WTC11 (cell line): Measurements from ENCODE around the gene HSP90AB1. TPM values are rescaled to one million over a fixed set of nuclear protein-coding genes. Genes with fewer than 3 reads are reported as not detected.
"Not testable (repeated sequence)": the region's sequence is repeated elsewhere in the genome, so short reads cannot be mapped to it uniquely, and the experiment has no call there.

Experiments
- ATAC-seq: fragments of 200-7000 bp; cut with Tn5 transposase; 2 replicates; pipeline ENCODE4 v1.10.0; 2021; ENCODE audit warnings: mild to moderate bottlenecking, moderate library complexity
- CTCF ChIA-PET: fragments of 300-600 bp; sonication (Branson Sonifier 250); formaldehyde crosslinking; loops from one replicate; lab custom pipeline; 2021; ENCODE audit warnings: antibody characterized with exemption; lab: Charles Lee
- POLR2A ChIA-PET: fragments of 350-600 bp; sonication (Branson Sonifier 250); formaldehyde crosslinking; loops from one replicate; lab custom pipeline; 2021; ENCODE audit warnings: antibody characterized with exemption; lab: Charles Lee
- DNase-seq: peaks from one replicate; pipeline ENCODE4 v3.0.0; 2021; ENCODE audit warnings: low spot score
- H3K27ac Mint-ChIP-seq: 2 replicates; pipeline ENCODE4 v1.8.0; 2021; ENCODE audit warnings: mixed read lengths
- H3K27me3 Mint-ChIP-seq: 2 replicates; pipeline ENCODE4 v1.8.0; 2021; ENCODE audit warnings: low read depth, mild to moderate bottlenecking, moderate library complexity, mixed read lengths
- H3K36me3 Mint-ChIP-seq: 2 replicates; pipeline ENCODE4 v1.8.0; 2021; ENCODE audit warnings: mixed read lengths
- H3K4me1 Mint-ChIP-seq: 2 replicates; pipeline ENCODE4 v1.8.0; 2022; ENCODE audit warnings: mixed read lengths
- H3K4me3 Mint-ChIP-seq: 2 replicates; pipeline ENCODE4 v1.8.0; 2021; ENCODE audit warnings: mild to moderate bottlenecking, moderate library complexity, mixed read lengths
- H3K9me3 Mint-ChIP-seq: 2 replicates; pipeline ENCODE4 v1.8.0; 2021; ENCODE audit warnings: mixed read lengths
- EMX1 ChIP-seq: fragments of 250-450 bp; sonication (Bioruptor Pico); IDR thresholded peaks from 2 replicates; pipeline ENCODE4 v1.8.0; 2021; ENCODE audit warnings: mild to moderate bottlenecking
- FOXJ3 ChIP-seq: sonication (generic); formaldehyde crosslinking; IDR thresholded peaks from 2 replicates; pipeline ENCODE4 v1.9.0; 2021; ENCODE audit warnings: missing genetic modification reagents, mild to moderate bottlenecking, borderline replicate concordance
- MYBL2 ChIP-seq: sonication (generic); formaldehyde crosslinking; IDR thresholded peaks from 2 replicates; pipeline ENCODE4 v1.8.1; 2023; ENCODE audit warnings: mild to moderate bottlenecking, moderate library complexity, missing genetic modification reagents
- NFATC4 ChIP-seq: fragments of 250-450 bp; sonication (Bioruptor Pico); IDR thresholded peaks from 2 replicates; pipeline ENCODE4 v1.9.0; 2021; ENCODE audit warnings: mild to moderate bottlenecking
- TCF7 ChIP-seq: sonication (generic); formaldehyde crosslinking; IDR thresholded peaks from 2 replicates; pipeline ENCODE4 v1.8.0; 2022; ENCODE audit warnings: mild to moderate bottlenecking, low read depth, missing genetic modification reagents, moderate library complexity
- ZNF263 ChIP-seq: sonication (generic); formaldehyde crosslinking; IDR thresholded peaks from 2 replicates; pipeline ENCODE4 v1.8.1; 2022; ENCODE audit warnings: low read depth, mild to moderate bottlenecking, moderate library complexity, missing genetic modification reagents
- total RNA-seq: library from RNA; stranded (reverse); gene quantifications from 3 replicates; pipeline ENCODE4 v1.2.3, GENCODE V29; 2021
- TF ChIP-seq, protein P1 (sequence below): sonication (generic); formaldehyde crosslinking; conservative IDR thresholded peaks from 2 replicates; pipeline ENCODE4 v1.8.1; 2023; ENCODE audit warnings: mild to moderate bottlenecking, low read depth, missing genetic modification reagents, moderate library complexity
- TF ChIP-seq, protein P2 (sequence below): sonication (generic); formaldehyde crosslinking; IDR thresholded peaks from 2 replicates; pipeline ENCODE4 v1.8.1; 2022; ENCODE audit warnings: mild to moderate bottlenecking, moderate library complexity, missing genetic modification reagents
- TF ChIP-seq, protein P3 (sequence below): sonication (generic); formaldehyde crosslinking; IDR thresholded peaks from 2 replicates; pipeline ENCODE4 v1.8.1; 2022; ENCODE audit warnings: mild to moderate bottlenecking, missing genetic modification reagents, moderate library complexity, borderline replicate concordance
- TF ChIP-seq, protein P4 (sequence below): sonication (generic); formaldehyde crosslinking; IDR thresholded peaks from 2 replicates; pipeline ENCODE4 v1.8.1; 2022; ENCODE audit warnings: low read depth, mild to moderate bottlenecking, moderate library complexity, missing genetic modification reagents, borderline replicate concordance

Gene HSP90AB1
- total RNA-seq, 1 experiment from 2014 or later: 2,171 TPM

GRCh38 chr6:44229376-44230033, 17.4 kb upstream of the HSP90AB1 start:
- ChIA-PET CTCF (interaction anchor here (1.2 kb wide), 1 partner anchor 17 kb away, joined by 3 read pairs; the partner anchor contains the start of gene HSP90AB1), POLR2A (no interaction called here)
- DNase-seq: no peak
- H3K27me3 Mint-ChIP-seq: no peaks in the 10 kb centered on the region
- peaks cover 51% of the 10 kb centered on the region for H3K36me3 Mint-ChIP-seq
- no peaks in the 10 kb centered on the region for H3K9me3 Mint-ChIP-seq
- H3K4me1 Mint-ChIP-seq: peaks cover 42% of the 10 kb centered on the region
- H3K4me3 Mint-ChIP-seq: no peak overlapping the region
- ATAC-seq: no peak
- TF ChIP-seq FOXJ3 (CRISPR knock-in tag) (no peak), ZNF263 (no peak), TCF7 (CRISPR knock-in tag) (no peak)
- TF ChIP-seq, protein P1, sequence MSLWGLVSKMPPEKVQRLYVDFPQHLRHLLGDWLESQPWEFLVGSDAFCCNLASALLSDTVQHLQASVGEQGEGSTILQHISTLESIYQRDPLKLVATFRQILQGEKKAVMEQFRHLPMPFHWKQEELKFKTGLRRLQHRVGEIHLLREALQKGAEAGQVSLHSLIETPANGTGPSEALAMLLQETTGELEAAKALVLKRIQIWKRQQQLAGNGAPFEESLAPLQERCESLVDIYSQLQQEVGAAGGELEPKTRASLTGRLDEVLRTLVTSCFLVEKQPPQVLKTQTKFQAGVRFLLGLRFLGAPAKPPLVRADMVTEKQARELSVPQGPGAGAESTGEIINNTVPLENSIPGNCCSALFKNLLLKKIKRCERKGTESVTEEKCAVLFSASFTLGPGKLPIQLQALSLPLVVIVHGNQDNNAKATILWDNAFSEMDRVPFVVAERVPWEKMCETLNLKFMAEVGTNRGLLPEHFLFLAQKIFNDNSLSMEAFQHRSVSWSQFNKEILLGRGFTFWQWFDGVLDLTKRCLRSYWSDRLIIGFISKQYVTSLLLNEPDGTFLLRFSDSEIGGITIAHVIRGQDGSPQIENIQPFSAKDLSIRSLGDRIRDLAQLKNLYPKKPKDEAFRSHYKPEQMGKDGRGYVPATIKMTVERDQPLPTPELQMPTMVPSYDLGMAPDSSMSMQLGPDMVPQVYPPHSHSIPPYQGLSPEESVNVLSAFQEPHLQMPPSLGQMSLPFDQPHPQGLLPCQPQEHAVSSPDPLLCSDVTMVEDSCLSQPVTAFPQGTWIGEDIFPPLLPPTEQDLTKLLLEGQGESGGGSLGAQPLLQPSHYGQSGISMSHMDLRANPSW (CRISPR knock-in tag): no peak
- TF ChIP-seq, protein P2, sequence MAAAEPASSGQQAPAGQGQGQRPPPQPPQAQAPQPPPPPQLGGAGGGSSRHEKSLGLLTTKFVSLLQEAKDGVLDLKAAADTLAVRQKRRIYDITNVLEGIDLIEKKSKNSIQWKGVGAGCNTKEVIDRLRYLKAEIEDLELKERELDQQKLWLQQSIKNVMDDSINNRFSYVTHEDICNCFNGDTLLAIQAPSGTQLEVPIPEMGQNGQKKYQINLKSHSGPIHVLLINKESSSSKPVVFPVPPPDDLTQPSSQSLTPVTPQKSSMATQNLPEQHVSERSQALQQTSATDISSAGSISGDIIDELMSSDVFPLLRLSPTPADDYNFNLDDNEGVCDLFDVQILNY (CRISPR knock-in tag): no peak
- TF ChIP-seq, protein P3, sequence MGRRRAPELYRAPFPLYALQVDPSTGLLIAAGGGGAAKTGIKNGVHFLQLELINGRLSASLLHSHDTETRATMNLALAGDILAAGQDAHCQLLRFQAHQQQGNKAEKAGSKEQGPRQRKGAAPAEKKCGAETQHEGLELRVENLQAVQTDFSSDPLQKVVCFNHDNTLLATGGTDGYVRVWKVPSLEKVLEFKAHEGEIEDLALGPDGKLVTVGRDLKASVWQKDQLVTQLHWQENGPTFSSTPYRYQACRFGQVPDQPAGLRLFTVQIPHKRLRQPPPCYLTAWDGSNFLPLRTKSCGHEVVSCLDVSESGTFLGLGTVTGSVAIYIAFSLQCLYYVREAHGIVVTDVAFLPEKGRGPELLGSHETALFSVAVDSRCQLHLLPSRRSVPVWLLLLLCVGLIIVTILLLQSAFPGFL (CRISPR knock-in tag): no peak
- TF ChIP-seq, protein P4, sequence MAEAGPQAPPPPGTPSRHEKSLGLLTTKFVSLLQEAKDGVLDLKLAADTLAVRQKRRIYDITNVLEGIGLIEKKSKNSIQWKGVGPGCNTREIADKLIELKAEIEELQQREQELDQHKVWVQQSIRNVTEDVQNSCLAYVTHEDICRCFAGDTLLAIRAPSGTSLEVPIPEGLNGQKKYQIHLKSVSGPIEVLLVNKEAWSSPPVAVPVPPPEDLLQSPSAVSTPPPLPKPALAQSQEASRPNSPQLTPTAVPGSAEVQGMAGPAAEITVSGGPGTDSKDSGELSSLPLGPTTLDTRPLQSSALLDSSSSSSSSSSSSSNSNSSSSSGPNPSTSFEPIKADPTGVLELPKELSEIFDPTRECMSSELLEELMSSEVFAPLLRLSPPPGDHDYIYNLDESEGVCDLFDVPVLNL (CRISPR knock-in tag): no peak
- TF ChIP-seq, all 79 proteins: peak for 0
- H3K27ac Mint-ChIP-seq: peak overlapping the region; percentile 72

GRCh38 chr6:44230034-44230675, 16.7 kb upstream of the HSP90AB1 start:
- Mint-ChIP-seq H3K4me1 (peaks cover 42% of the 10 kb centered on the region), H3K9me3 (no peaks in the 10 kb centered on the region), H3K27me3 (no peaks in the 10 kb centered on the region)
- no peak for TF ChIP-seq NFATC4
- no peak for TF ChIP-seq EMX1 (CRISPR knock-in tag)
- no peak for TF ChIP-seq MYBL2 (CRISPR knock-in tag)
- TF ChIP-seq, all 79 proteins: peak for 0
- Mint-ChIP-seq H3K27ac (no peak overlapping the region), H3K36me3 (peaks cover 52% of the 10 kb centered on the region), H3K4me3 (no peak overlapping the region)
- no peak for ATAC-seq
- DNase-seq: no peak
- CTCF ChIA-PET: interaction anchor here (1.2 kb wide), 1 partner anchor 16 kb away, joined by 3 read pairs; the partner anchor contains the start of gene HSP90AB1
- POLR2A ChIA-PET: no interaction called here

- H3K4me1 Mint-ChIP-seq: peaks cover 39% of the 10 kb centered on the region
- H3K4me3 Mint-ChIP-seq, DNase-seq, CTCF ChIA-PET, POLR2A ChIA-PET, H3K27ac Mint-ChIP-seq, H3K27me3 Mint-ChIP-seq, H3K9me3 Mint-ChIP-seq, ATAC-seq: not testable (repeated sequence)
- peaks cover 60% of the 10 kb centered on the region for H3K36me3 Mint-ChIP-seq
Observed at GRCh38 chr6:44231426-44231825, 15.5 kb upstream of the HSP90AB1 start.
